WTC11 (cell line): ENCODE data around the gene SH2D4B. TPM values are rescaled to one million over a fixed set of nuclear protein-coding genes. Genes with fewer than 3 reads are reported as not detected.

Experiments
- ATAC-seq: fragments of 200-7000 bp; cut with Tn5 transposase; 2 replicates; pipeline ENCODE4 v1.10.0; 2021; ENCODE audit warnings: mild to moderate bottlenecking, moderate library complexity
- CTCF ChIA-PET: fragments of 300-600 bp; sonication (Branson Sonifier 250); formaldehyde crosslinking; loops from one replicate; lab custom pipeline; 2021; ENCODE audit warnings: antibody characterized with exemption; lab: Charles Lee
- POLR2A ChIA-PET: fragments of 350-600 bp; sonication (Branson Sonifier 250); formaldehyde crosslinking; loops from one replicate; lab custom pipeline; 2021; ENCODE audit warnings: antibody characterized with exemption; lab: Charles Lee
- DNase-seq: peaks from one replicate; pipeline ENCODE4 v3.0.0; 2021; ENCODE audit warnings: low spot score
- H3K27ac Mint-ChIP-seq: 2 replicates; pipeline ENCODE4 v1.8.0; 2021; ENCODE audit warnings: mixed read lengths
- H3K27me3 Mint-ChIP-seq: 2 replicates; pipeline ENCODE4 v1.8.0; 2021; ENCODE audit warnings: low read depth, mild to moderate bottlenecking, moderate library complexity, mixed read lengths
- H3K36me3 Mint-ChIP-seq: 2 replicates; pipeline ENCODE4 v1.8.0; 2021; ENCODE audit warnings: mixed read lengths
- H3K4me1 Mint-ChIP-seq: 2 replicates; pipeline ENCODE4 v1.8.0; 2022; ENCODE audit warnings: mixed read lengths
- H3K4me3 Mint-ChIP-seq: 2 replicates; pipeline ENCODE4 v1.8.0; 2021; ENCODE audit warnings: mild to moderate bottlenecking, moderate library complexity, mixed read lengths
- H3K9me3 Mint-ChIP-seq: 2 replicates; pipeline ENCODE4 v1.8.0; 2021; ENCODE audit warnings: mixed read lengths
- CDX4 ChIP-seq: fragments of 250-450 bp; sonication (Bioruptor Pico); IDR thresholded peaks from 2 replicates; pipeline ENCODE4 v1.9.0; 2021; ENCODE audit warnings: moderate library complexity, mild to moderate bottlenecking, inconsistent platforms, borderline replicate concordance
- CREM ChIP-seq: sonication (generic); formaldehyde crosslinking; IDR thresholded peaks from 2 replicates; pipeline ENCODE4 v1.8.1; 2022; ENCODE audit warnings: mild to moderate bottlenecking, missing genetic modification reagents, moderate library complexity
- EMX1 ChIP-seq: fragments of 250-450 bp; sonication (Bioruptor Pico); IDR thresholded peaks from 2 replicates; pipeline ENCODE4 v1.8.0; 2021; ENCODE audit warnings: mild to moderate bottlenecking
- FOXK1 ChIP-seq: sonication (generic); formaldehyde crosslinking; IDR thresholded peaks from 2 replicates; pipeline ENCODE4 v1.8.0; 2022; ENCODE audit warnings: mild to moderate bottlenecking, moderate library complexity, missing genetic modification reagents
- GRHL2 ChIP-seq: fragments of 250-450 bp; sonication (Bioruptor Pico); IDR thresholded peaks from 2 replicates; pipeline ENCODE4 v1.8.0; 2022; ENCODE audit warnings: mild to moderate bottlenecking, moderate library complexity; ENCODE audit not compliant: insufficient replicate concordance, severe bottlenecking
- GTF2I ChIP-seq: fragments of 250-450 bp; sonication (Bioruptor Pico); conservative IDR thresholded peaks from 2 replicates; pipeline ENCODE4 v1.4.0; 2021; ENCODE audit warnings: mild to moderate bottlenecking
- HMGA2 ChIP-seq: fragments of 250-450 bp; sonication (Bioruptor Pico); IDR thresholded peaks from 2 replicates; pipeline ENCODE4 v1.4.0; 2021; ENCODE audit warnings: mild to moderate bottlenecking, moderate library complexity
- IRF1 ChIP-seq: sonication (generic); formaldehyde crosslinking; IDR thresholded peaks from 2 replicates; pipeline ENCODE4 v1.8.0; 2023; ENCODE audit warnings: missing genetic modification reagents
- IRF2 ChIP-seq: sonication (generic); formaldehyde crosslinking; IDR thresholded peaks from 2 replicates; pipeline ENCODE4 v1.8.0; 2022; ENCODE audit warnings: low read depth, missing genetic modification reagents, borderline replicate concordance
- JAZF1 ChIP-seq: fragments of 250-450 bp; sonication (Bioruptor Pico); IDR thresholded peaks from 2 replicates; pipeline ENCODE4 v1.9.0; 2021; ENCODE audit warnings: moderate library complexity, mild to moderate bottlenecking, inconsistent platforms
- JUN ChIP-seq: sonication (generic); formaldehyde crosslinking; IDR thresholded peaks from 2 replicates; pipeline ENCODE4 v1.8.0; 2023; ENCODE audit warnings: mild to moderate bottlenecking, missing genetic modification reagents
- MYBL2 ChIP-seq: sonication (generic); formaldehyde crosslinking; IDR thresholded peaks from 2 replicates; pipeline ENCODE4 v1.8.1; 2023; ENCODE audit warnings: mild to moderate bottlenecking, moderate library complexity, missing genetic modification reagents
- NFATC4 ChIP-seq: fragments of 250-450 bp; sonication (Bioruptor Pico); IDR thresholded peaks from 2 replicates; pipeline ENCODE4 v1.9.0; 2021; ENCODE audit warnings: mild to moderate bottlenecking
- NFE2L1 ChIP-seq: sonication (generic); formaldehyde crosslinking; IDR thresholded peaks from 2 replicates; pipeline ENCODE4 v1.8.1; 2023; ENCODE audit warnings: missing genetic modification reagents
- RELA ChIP-seq: sonication (generic); formaldehyde crosslinking; IDR thresholded peaks from 2 replicates; pipeline ENCODE4 v1.8.1; 2022; ENCODE audit warnings: missing genetic modification reagents, mild to moderate bottlenecking, borderline replicate concordance
- RORB ChIP-seq: fragments of 250-450 bp; sonication (Bioruptor Pico); IDR thresholded peaks from 2 replicates; pipeline ENCODE4 v1.9.0; 2021; ENCODE audit warnings: mild to moderate bottlenecking
- SOX15 ChIP-seq: fragments of 250-450 bp; sonication (Bioruptor Pico); IDR thresholded peaks from 2 replicates; pipeline ENCODE4 v1.9.0; 2021; ENCODE audit warnings: mild to moderate bottlenecking
- TCF7 ChIP-seq: sonication (generic); formaldehyde crosslinking; IDR thresholded peaks from 2 replicates; pipeline ENCODE4 v1.8.0; 2022; ENCODE audit warnings: mild to moderate bottlenecking, low read depth, missing genetic modification reagents, moderate library complexity
- TEAD4 ChIP-seq: sonication (generic); formaldehyde crosslinking; IDR thresholded peaks from 2 replicates; pipeline ENCODE4 v1.8.0; 2022; ENCODE audit warnings: mild to moderate bottlenecking, missing genetic modification reagents
- USF2 ChIP-seq: sonication (generic); formaldehyde crosslinking; IDR thresholded peaks from 2 replicates; pipeline ENCODE4 v1.8.1; 2023; ENCODE audit warnings: mild to moderate bottlenecking, missing genetic modification reagents, moderate library complexity
- ZNF232 ChIP-seq: sonication (generic); formaldehyde crosslinking; IDR thresholded peaks from 2 replicates; pipeline ENCODE4 v1.8.0; 2022; ENCODE audit warnings: mild to moderate bottlenecking, missing genetic modification reagents
- total RNA-seq: library from RNA; stranded (reverse); gene quantifications from 3 replicates; pipeline ENCODE4 v1.2.3, GENCODE V29; 2021
- TF ChIP-seq, protein P1 (sequence below): fragments of 250-450 bp; sonication (Bioruptor Pico); IDR thresholded peaks from 2 replicates; pipeline ENCODE4 v1.9.0; 2021; ENCODE audit warnings: mild to moderate bottlenecking
- TF ChIP-seq, protein P2 (sequence below): sonication (generic); formaldehyde crosslinking; IDR thresholded peaks from 2 replicates; pipeline ENCODE4 v1.8.0; 2023; ENCODE audit warnings: mild to moderate bottlenecking, missing genetic modification reagents
- TF ChIP-seq, protein P3 (sequence below): sonication (generic); formaldehyde crosslinking; conservative IDR thresholded peaks from 2 replicates; pipeline ENCODE4 v1.8.1; 2022; ENCODE audit warnings: mild to moderate bottlenecking, missing genetic modification reagents

SH2D4B gene
- total RNA-seq, 1 experiment from 2014 or later: 0.04 TPM

GRCh38 chr10:80579181-80579763 is 41.6 kb downstream of the SH2D4B start:
- Mint-ChIP-seq H3K4me3 (no peak overlapping the region), H3K36me3 (peaks cover 4% of the 10 kb centered on the region; the same call in 1 of the 2 replicates)

GRCh38 chr10:80579849-80580637 is 42.3 kb downstream of the SH2D4B start:
- Mint-ChIP-seq H3K27me3 (no peaks in the 10 kb centered on the region; the same call in 1 of the 2 replicates), H3K36me3 (peaks cover 4% of the 10 kb centered on the region; the same call in 1 of the 2 replicates), H3K9me3 (peaks cover 18% of the 10 kb centered on the region), H3K4me1 (peaks cover 8% of the 10 kb centered on the region), H3K27ac (no peak overlapping the region), H3K4me3 (no peak overlapping the region)
- ChIA-PET POLR2A (no interaction called here), CTCF (interaction anchor here (2.8 kb wide), 1 partner anchor 16 kb away, joined by 9 read pairs; no protein-coding TSS in a partner anchor)
- ATAC-seq (no peak), DNase-seq (no peak)
- TF ChIP-seq RELA (CRISPR knock-in tag) (no peak), SOX15 (no peak), USF2 (no peak), EMX1 (CRISPR knock-in tag) (no peak), JAZF1 (CRISPR knock-in tag) (no peak), RORB (CRISPR knock-in tag) (no peak), ZNF232 (CRISPR knock-in tag) (no peak), FOXK1 (CRISPR knock-in tag) (no peak), JUN (no peak), IRF2 (CRISPR knock-in tag) (no peak), HMGA2 (CRISPR knock-in tag) (no peak), IRF1 (CRISPR knock-in tag) (no peak), NFATC4 (CRISPR knock-in tag) (no peak)
- TF ChIP-seq, protein P1, sequence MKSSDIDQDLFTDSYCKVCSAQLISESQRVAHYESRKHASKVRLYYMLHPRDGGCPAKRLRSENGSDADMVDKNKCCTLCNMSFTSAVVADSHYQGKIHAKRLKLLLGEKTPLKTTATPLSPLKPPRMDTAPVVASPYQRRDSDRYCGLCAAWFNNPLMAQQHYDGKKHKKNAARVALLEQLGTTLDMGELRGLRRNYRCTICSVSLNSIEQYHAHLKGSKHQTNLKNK (CRISPR knock-in tag): no peak

More at GRCh38 chr10:80579181-80579763, 41.6 kb downstream of the SH2D4B start:
- TF ChIP-seq TCF7 (CRISPR knock-in tag): no peak
- TF ChIP-seq TEAD4: no peak
- no peak for TF ChIP-seq GRHL2 (CRISPR knock-in tag)
- no peak for TF ChIP-seq NFATC4 (CRISPR knock-in tag)
- TF ChIP-seq CDX4 (CRISPR knock-in tag): no peak
- no peak for TF ChIP-seq EMX1 (CRISPR knock-in tag)
- TF ChIP-seq, protein P2, sequence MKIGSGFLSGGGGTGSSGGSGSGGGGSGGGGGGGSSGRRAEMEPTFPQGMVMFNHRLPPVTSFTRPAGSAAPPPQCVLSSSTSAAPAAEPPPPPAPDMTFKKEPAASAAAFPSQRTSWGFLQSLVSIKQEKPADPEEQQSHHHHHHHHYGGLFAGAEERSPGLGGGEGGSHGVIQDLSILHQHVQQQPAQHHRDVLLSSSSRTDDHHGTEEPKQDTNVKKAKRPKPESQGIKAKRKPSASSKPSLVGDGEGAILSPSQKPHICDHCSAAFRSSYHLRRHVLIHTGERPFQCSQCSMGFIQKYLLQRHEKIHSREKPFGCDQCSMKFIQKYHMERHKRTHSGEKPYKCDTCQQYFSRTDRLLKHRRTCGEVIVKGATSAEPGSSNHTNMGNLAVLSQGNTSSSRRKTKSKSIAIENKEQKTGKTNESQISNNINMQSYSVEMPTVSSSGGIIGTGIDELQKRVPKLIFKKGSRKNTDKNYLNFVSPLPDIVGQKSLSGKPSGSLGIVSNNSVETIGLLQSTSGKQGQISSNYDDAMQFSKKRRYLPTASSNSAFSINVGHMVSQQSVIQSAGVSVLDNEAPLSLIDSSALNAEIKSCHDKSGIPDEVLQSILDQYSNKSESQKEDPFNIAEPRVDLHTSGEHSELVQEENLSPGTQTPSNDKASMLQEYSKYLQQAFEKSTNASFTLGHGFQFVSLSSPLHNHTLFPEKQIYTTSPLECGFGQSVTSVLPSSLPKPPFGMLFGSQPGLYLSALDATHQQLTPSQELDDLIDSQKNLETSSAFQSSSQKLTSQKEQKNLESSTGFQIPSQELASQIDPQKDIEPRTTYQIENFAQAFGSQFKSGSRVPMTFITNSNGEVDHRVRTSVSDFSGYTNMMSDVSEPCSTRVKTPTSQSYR (CRISPR knock-in tag): no peak
- TF ChIP-seq, protein P3, sequence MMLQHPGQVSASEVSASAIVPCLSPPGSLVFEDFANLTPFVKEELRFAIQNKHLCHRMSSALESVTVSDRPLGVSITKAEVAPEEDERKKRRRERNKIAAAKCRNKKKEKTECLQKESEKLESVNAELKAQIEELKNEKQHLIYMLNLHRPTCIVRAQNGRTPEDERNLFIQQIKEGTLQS (CRISPR knock-in tag): no peak
- no peak for TF ChIP-seq IRF1 (CRISPR knock-in tag)
- no peak for TF ChIP-seq MYBL2 (CRISPR knock-in tag)
- no peak for TF ChIP-seq CREM
- TF ChIP-seq NFE2L1 (CRISPR knock-in tag): no peak
- no peak for TF ChIP-seq GTF2I (CRISPR knock-in tag)
- Mint-ChIP-seq H3K27me3 (no peaks in the 10 kb centered on the region; the same call in 1 of the 2 replicates), H3K27ac (no peak overlapping the region), H3K4me1 (peaks cover 8% of the 10 kb centered on the region), H3K9me3 (peaks cover 18% of the 10 kb centered on the region)
- ATAC-seq (no peak), DNase-seq (no peak)
- ChIA-PET POLR2A (no interaction called here), CTCF (interaction anchor here (1.6 to 2.8 kb wide), 2 partner anchors 17 to 84 kb away, joined by 4 to 9 read pairs; no protein-coding TSS in a partner anchor)
